Mesodermal cell (in vitro differentiated cells): ENCODE data around the gene PSME2.
"Not testable (repeated sequence)": the region's sequence is repeated elsewhere in the genome, so short reads cannot be mapped to it uniquely, and the experiment has no call there.

Experiments used
- H3K27ac ChIP-seq: 2 replicates; pipeline ENCODE4 v1.7.0; 2013; ENCODE audit warnings: mild to moderate bottlenecking, low read depth, low read length, moderate library complexity; ENCODE audit not compliant: severe bottlenecking
- H3K36me3 ChIP-seq: 2 replicates; pipeline ENCODE4 v1.7.1; 2013; ENCODE audit warnings: mild to moderate bottlenecking, low read length, moderate library complexity; ENCODE audit not compliant: control insufficient read depth, insufficient read depth
- H3K4me1 ChIP-seq: one replicate; pipeline ENCODE4 v1.7.1; 2013; ENCODE audit warnings: mild to moderate bottlenecking, low read length; ENCODE audit not compliant: insufficient read depth, control insufficient read depth, poor library complexity, severe bottlenecking
- H3K4me3 ChIP-seq: 2 replicates; pipeline ENCODE4 v1.7.0; 2013; ENCODE audit warnings: low read length, control low read depth, mild to moderate bottlenecking; ENCODE audit not compliant: insufficient read depth, poor library complexity, severe bottlenecking; ENCODE audit errors: extremely low read depth
- H3K9me3 ChIP-seq: 2 replicates; pipeline ENCODE4 v1.7.1; 2013; ENCODE audit warnings: mild to moderate bottlenecking, low read length, moderate library complexity; ENCODE audit not compliant: control insufficient read depth
- WGBS, 2 experiments: methylation state at CpG; one replicate each; pipeline ENCODE4 v1.1.5; 2013; ENCODE audit warnings: missing lambda C conversion rate in 2 of 2; ENCODE audit not compliant: insufficient coverage in 2 of 2; 5-methylcytosine and 5-hydroxymethylcytosine counted together

PSME2 gene

DNA sequence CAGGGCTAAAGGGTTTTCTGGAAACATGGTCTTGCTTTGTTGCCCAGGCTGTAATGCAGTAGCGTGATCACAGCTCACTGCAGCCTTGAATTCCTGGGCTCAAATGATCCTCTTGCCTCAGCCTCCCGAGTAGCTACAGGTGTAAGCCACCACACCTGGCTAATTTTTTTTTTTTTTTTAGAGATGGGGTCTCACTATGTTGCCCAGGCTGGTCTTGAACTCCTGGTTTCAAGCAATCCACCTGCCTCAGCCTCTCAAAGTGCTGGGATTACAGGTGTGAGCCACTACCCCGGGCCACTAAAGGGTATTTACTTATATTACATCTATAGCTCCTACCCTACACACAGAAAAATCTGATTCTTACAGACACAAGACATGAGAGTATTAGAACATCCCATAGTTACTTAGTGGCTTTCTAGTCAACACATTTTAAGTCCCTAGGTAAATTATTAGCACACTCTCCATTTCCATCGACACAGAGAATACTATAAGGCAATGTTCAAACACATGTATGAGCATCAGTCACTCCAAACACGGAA, 38.0 kb downstream of the PSME2 start:
- Histone ChIP-seq H3K27ac (no peak overlapping the region), H3K36me3 (peaks cover 15% of the 10 kb centered on the region), H3K4me3 (no peak overlapping the region), H3K9me3 (no peaks in the 10 kb centered on the region), H3K4me1 (no peaks in the 10 kb centered on the region)
- 31 to 70% methylated on average over 2 to 4 of the region's 5 CpGs for WGBS, 2 experiments

DNA sequence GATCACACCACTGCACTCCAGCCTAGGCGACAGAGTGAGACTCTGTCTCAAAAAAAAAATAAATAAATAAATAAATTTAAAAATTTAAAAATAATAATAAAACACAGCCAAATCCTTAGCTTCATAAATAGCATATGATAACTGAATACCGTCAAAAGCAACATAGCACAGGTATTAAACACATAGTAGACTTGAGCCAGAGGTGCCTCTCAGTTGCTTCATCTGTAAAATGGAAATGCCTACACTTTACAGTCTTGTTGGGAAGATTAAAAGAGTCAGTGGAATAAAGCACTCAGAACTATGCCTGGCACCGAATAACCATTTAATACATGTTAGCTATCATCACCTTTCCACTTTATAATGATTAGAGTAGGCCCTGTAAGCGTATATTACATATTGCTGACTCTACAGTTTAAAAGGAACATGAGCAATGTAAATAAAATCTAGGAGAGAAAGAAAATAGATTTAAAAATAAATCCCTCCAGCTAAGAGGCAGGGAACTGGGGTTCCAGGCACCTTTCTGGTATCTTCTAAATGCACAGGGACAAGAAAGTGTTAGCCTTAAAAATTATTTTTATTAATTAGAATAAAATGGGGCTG, 39.6 kb downstream of the PSME2 start:
- WGBS, 2 experiments = no CpG with 5 or more reads among the region's 4 CpGs

GRCh38 chr14:24105609-24106239, 40.7 kb downstream of the PSME2 start:
- 92 to 95% methylated on average over 8 of the region's 8 CpGs for WGBS, 2 experiments
- not testable (repeated sequence) for H3K4me3 ChIP-seq, H3K9me3 ChIP-seq, H3K27ac ChIP-seq, H3K4me1 ChIP-seq
- H3K36me3 ChIP-seq = peaks cover 39% of the 10 kb centered on the region

More for the DNA sequence above, 39.6 kb downstream of the PSME2 start:
- H3K4me3 ChIP-seq = no peak overlapping the region
- H3K36me3 ChIP-seq = peaks cover 30% of the 10 kb centered on the region
- H3K9me3 ChIP-seq = no peaks in the 10 kb centered on the region
- no peaks in the 10 kb centered on the region for H3K4me1 ChIP-seq
- H3K27ac ChIP-seq = no peak overlapping the region

GRCh38 chr14:24103451-24103850, 43.0 kb downstream of the PSME2 start:
- Histone ChIP-seq H3K36me3 (peaks cover 61% of the 10 kb centered on the region), H3K27ac (no peak overlapping the region), H3K4me1 (no peaks in the 10 kb centered on the region), H3K9me3 (no peaks in the 10 kb centered on the region), H3K4me3 (no peak overlapping the region)
- WGBS, 2 experiments = 94% methylated on average over 11 to 13 of the region's 13 CpGs

GRCh38 chr14:24102357-24103048, 43.9 kb downstream of the PSME2 start:
- no peaks in the 10 kb centered on the region for H3K4me1 ChIP-seq
- WGBS, 2 experiments = 92 to 100% methylated on average over 5 to 6 of the region's 7 CpGs
- no peak overlapping the region for H3K27ac ChIP-seq
- H3K36me3 ChIP-seq = peaks cover 70% of the 10 kb centered on the region
- H3K9me3 ChIP-seq = no peaks in the 10 kb centered on the region
- H3K4me3 ChIP-seq = no peak overlapping the region

- Histone ChIP-seq H3K36me3 (peaks cover 76% of the 10 kb centered on the region), H3K9me3 (no peaks in the 10 kb centered on the region), H3K4me1 (no peaks in the 10 kb centered on the region), H3K4me3 (no peak overlapping the region), H3K27ac (no peak overlapping the region)
- 100% methylated on average over 3 of the region's 3 CpGs; no CpG with 5 or more reads in 1 of the 2 experiments for WGBS, 2 experiments
Measured at GRCh38 chr14:24100982-24101494, 45.4 kb downstream of the PSME2 start.

- Histone ChIP-seq H3K27ac (no peak overlapping the region), H3K4me1 (no peaks in the 10 kb centered on the region), H3K4me3 (no peak overlapping the region), H3K9me3 (no peaks in the 10 kb centered on the region), H3K36me3 (peaks cover 76% of the 10 kb centered on the region)
- WGBS, 2 experiments = 94% methylated on average over 2 to 3 of the region's 4 CpGs
Measured at GRCh38 chr14:24100197-24100981, 46.0 kb downstream of the PSME2 start.

GRCh38 chr14:24098927-24099813, 47.2 kb downstream of the PSME2 start:
- 97 to 98% methylated on average over 14 to 16 of the region's 17 CpGs for WGBS, 2 experiments
- Histone ChIP-seq H3K4me3 (no peak overlapping the region), H3K4me1 (no peaks in the 10 kb centered on the region), H3K9me3 (no peaks in the 10 kb centered on the region), H3K27ac (no peak overlapping the region), H3K36me3 (peaks cover 69% of the 10 kb centered on the region)

DNA sequence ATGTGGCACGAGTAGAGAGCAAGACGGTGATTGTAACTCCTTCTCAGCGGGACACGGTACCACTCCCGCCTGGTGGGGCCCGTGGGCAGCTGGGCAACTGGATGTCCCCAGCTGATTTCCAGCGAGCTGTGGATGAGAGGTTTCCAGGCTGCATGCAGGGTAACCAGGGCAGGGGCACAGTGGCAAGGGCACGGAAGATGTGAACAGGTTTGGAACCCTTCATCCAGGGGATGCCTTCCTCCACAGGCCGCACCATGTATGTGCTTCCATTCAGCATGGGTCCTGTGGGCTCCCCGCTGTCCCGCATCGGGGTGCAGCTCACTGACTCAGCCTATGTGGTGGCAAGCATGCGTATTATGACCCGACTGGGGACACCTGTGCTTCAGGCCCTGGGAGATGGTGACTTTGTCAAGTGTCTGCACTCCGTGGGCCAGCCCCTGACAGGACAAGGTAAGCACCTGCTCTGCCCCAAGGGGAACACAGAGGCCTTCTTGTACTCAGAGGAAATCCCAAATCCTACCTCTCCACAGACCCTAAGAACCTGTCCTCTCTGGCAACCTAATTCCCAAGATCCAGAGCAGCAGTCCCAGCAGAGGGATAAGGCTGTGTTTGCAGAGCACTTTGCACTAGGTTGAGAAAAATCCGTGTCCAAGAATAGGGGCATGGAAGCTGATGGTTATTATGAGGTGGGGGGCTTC, 48.0 kb downstream of the PSME2 start:
- Histone ChIP-seq H3K27ac (no peak overlapping the region), H3K4me3 (no peak overlapping the region), H3K4me1 (no peaks in the 10 kb centered on the region), H3K9me3 (no peaks in the 10 kb centered on the region), H3K36me3 (peaks cover 61% of the 10 kb centered on the region)
- WGBS, 2 experiments = 90 to 93% methylated on average over 14 to 16 of the region's 16 CpGs
